GM19463 (cell line): ENCODE results near the gene ATG4D.
"Not testable (repeated sequence)": the region's sequence is repeated elsewhere in the genome, so short reads cannot be mapped to it uniquely, and the experiment has no call there.

Experiments used
- ATAC-seq: cut with Tn5 transposase; IDR thresholded peaks from one replicate; pipeline ENCODE4 v1.9.1; 2021; ENCODE audit warnings: mild to moderate bottlenecking, moderate library complexity; ENCODE audit not compliant: unreplicated experiment

Gene ATG4D

GRCh38 chr19:10550336-10550735 is 6.6 kb downstream of the ATG4D start:
- no peak for ATAC-seq

GRCh38 chr19:10551006-10551405 is 7.3 kb downstream of the ATG4D start:
- not testable (repeated sequence) for ATAC-seq

GRCh38 chr19:10551698-10552301 is 8.1 kb downstream of the ATG4D start:
- no peak for ATAC-seq

- ATAC-seq, result no peak
Observed at GRCh38 chr19:10552510-10553053, 8.9 kb downstream of the ATG4D start.

- no peak for ATAC-seq
Observed at GRCh38 chr19:10553087-10553667, 9.5 kb downstream of the ATG4D start.

GRCh38 chr19:10553943-10554381 is 10.3 kb downstream of the ATG4D start:
- ATAC-seq, result peak; percentile 54

GRCh38 chr19:10554760-10555609 is 11.3 kb downstream of the ATG4D start:
- no peak for ATAC-seq

GRCh38 chr19:10555610-10555973 is 11.9 kb downstream of the ATG4D start:
- no peak for ATAC-seq

- no peak for ATAC-seq
Observed at GRCh38 chr19:10557603-10558197, 14.0 kb downstream of the ATG4D start.

GRCh38 chr19:10560154-10560553 is 16.4 kb downstream of the ATG4D start:
- ATAC-seq, result no peak

- no peak for ATAC-seq
Observed at GRCh38 chr19:10562609-10563008, 18.9 kb downstream of the ATG4D start.

- ATAC-seq, result no peak
Observed at GRCh38 chr19:10565028-10565566, 21.4 kb downstream of the ATG4D start.

GRCh38 chr19:10565567-10566407 is 22.1 kb downstream of the ATG4D start, which contains the start of gene KRI1:
KRI1 (minus strand) TSS chr19:10566010; CDS start chr19:10565999, 11 bp downstream.
- ATAC-seq, result peak; percentile 41

- no peak for ATAC-seq
Observed at GRCh38 chr19:10566408-10566657, 22.6 kb downstream of the ATG4D start.

- ATAC-seq, result no peak
Observed at GRCh38 chr19:10566658-10567410, 23.1 kb downstream of the ATG4D start.

GRCh38 chr19:10567656-10568055 is 24.0 kb downstream of the ATG4D start:
- no peak for ATAC-seq

GRCh38 chr19:10568062-10568825 is 24.5 kb downstream of the ATG4D start:
- ATAC-seq, result peak; percentile 2

GRCh38 chr19:10568826-10569651 is 25.3 kb downstream of the ATG4D start, which contains the start of gene CDKN2D:
CDKN2D (minus strand) TSS chr19:10568979; CDS start chr19:10568653, 326 bp downstream.
- ATAC-seq, result peak; percentile 73
